A549 (cell line): Measurements from ENCODE around the gene MAP3K21. TPM values are rescaled to one million over a fixed set of nuclear protein-coding genes. Genes with fewer than 3 reads are reported as not detected.
A peak's percentile ranks its signal among the peaks of the same experiment; 100 is the strongest.

ENCODE experiments used
- ATAC-seq, 2 experiments: fragments of 200-7000 bp in 1 of 2; fragments of >200 bp in 1 of 2; cut with Nextera tagmentation in 1 of 2; cut with Tn5 transposase in 1 of 2; 3 replicates each; pipeline versions ENCODE4 v1.8.0 to v1.9.1; 2018 to 2020; ENCODE audit warnings: mild to moderate bottlenecking in 1 of 2, moderate library complexity in 1 of 2
- CTCF ChIA-PET: fragments of 300-600 bp; sonication (Branson Sonifier 250); formaldehyde crosslinking; extraction: SDS; loops from one replicate; lab custom pipeline; 2021; ENCODE audit warnings: antibody characterized with exemption, inconsistent platforms; lab: Yijun Ruan, JAX
- POLR2A ChIA-PET: fragments of 350-600 bp; formaldehyde crosslinking; extraction: SDS; loops from one replicate; lab custom pipeline; 2021; ENCODE audit warnings: antibody characterized with exemption, inconsistent platforms; lab: Yijun Ruan, JAX
- DNase-seq, 2 experiments: peaks; one replicate each; pipeline versions ENCODE4 v3.0.0 to v3.0.0-alpha.2; 2011 to 2016; ENCODE audit warnings: low read depth in 1 of 2, low spot score in 1 of 2
- FAIRE-seq: peaks from 2 replicates; lab custom pipeline; 2011; peaks lifted over from hg19 to GRCh38; lab: Jason Lieb, UNC
- H3K27ac ChIP-seq, 2 experiments: fragments of >200 bp; sonication (Bioruptor Twin); formaldehyde crosslinking; 3 replicates each; pipeline ENCODE4 v1.5.1; 2016 to 2017
- H3K4me1 ChIP-seq: fragments of >200 bp; sonication (Bioruptor Twin); formaldehyde crosslinking; 3 replicates; pipeline ENCODE4 v1.6.1; 2016
- H3K4me2 ChIP-seq: fragments of >200 bp; sonication (Bioruptor Twin); formaldehyde crosslinking; 3 replicates; pipeline ENCODE4 v1.6.1; 2016
- H3K4me3 ChIP-seq: fragments of >200 bp; sonication (Bioruptor Twin); formaldehyde crosslinking; 3 replicates; pipeline ENCODE4 v1.5.1; 2016
- H3K9me3 ChIP-seq: fragments of >200 bp; sonication (Bioruptor Twin); formaldehyde crosslinking; 3 replicates; pipeline ENCODE4 v1.6.1; 2016
- BCL3 ChIP-seq: fragments of >200 bp; sonication (Bioruptor Twin); formaldehyde crosslinking; IDR thresholded peaks from 3 replicates; pipeline ENCODE4 v1.6.1; 2016
- CBX2 ChIP-seq: fragments of 200-600 bp; sonication (generic); IDR thresholded peaks from 2 replicates; pipeline ENCODE4 v1.6.1; 2016; ENCODE audit warnings: low read depth, mild to moderate bottlenecking, borderline replicate concordance
- CEBPB ChIP-seq, 2 experiments: fragments of >200 bp in 1 of 2; sonication (Bioruptor Twin) in 1 of 2; formaldehyde crosslinking in 1 of 2; IDR thresholded peaks; 2 replicates each; pipeline ENCODE4 v1.6.1; 2012 to 2016
- CTCF ChIP-seq: fragments of >200 bp; sonication (Bioruptor Twin); formaldehyde crosslinking; IDR thresholded peaks from 3 replicates; pipeline ENCODE4 v1.5.1; 2016
- ELK1 ChIP-seq: fragments of 150-350 bp; IDR thresholded peaks from 2 replicates; pipeline ENCODE4 v1.6.1; 2014; ENCODE audit warnings: low read depth, mild to moderate bottlenecking, low read length
- ESRRA ChIP-seq: fragments of 150-350 bp; IDR thresholded peaks from 2 replicates; pipeline ENCODE4 v1.6.1; 2014; ENCODE audit warnings: mild to moderate bottlenecking, low read length, borderline replicate concordance
- FOSB ChIP-seq: fragments of 250-450 bp; sonication (Bioruptor Pico); IDR thresholded peaks from 2 replicates; pipeline ENCODE4 v1.5.0; 2020; ENCODE audit warnings: mild to moderate bottlenecking, moderate library complexity
- FOSL2 ChIP-seq, 2 experiments: fragments of 450-650 bp in 1 of 2; fragments of >200 bp in 1 of 2; sonication (Bioruptor Twin) in 1 of 2; formaldehyde crosslinking; IDR thresholded peaks; 2 replicates each; pipeline versions ENCODE4 v1.5.0 to v1.6.1; 2016 to 2020; ENCODE audit warnings: mild to moderate bottlenecking in 1 of 2, moderate library complexity in 1 of 2
- HDAC2 ChIP-seq: fragments of 200-600 bp; sonication (generic); IDR thresholded peaks from 2 replicates; pipeline ENCODE4 v1.6.1; 2016
- HES2 ChIP-seq: fragments of >200 bp; sonication (Bioruptor Twin); formaldehyde crosslinking; IDR thresholded peaks from 2 replicates; pipeline ENCODE4 v1.6.1; 2016
- HEYL ChIP-seq: fragments of 250-450 bp; sonication (Bioruptor Pico); IDR thresholded peaks from 2 replicates; pipeline ENCODE4 v1.8.0; 2021; ENCODE audit warnings: mild to moderate bottlenecking, moderate library complexity
- HOXA7 ChIP-seq: fragments of 250-450 bp; sonication (Bioruptor Pico); IDR thresholded peaks from 2 replicates; pipeline ENCODE4 v1.5.0; 2020; ENCODE audit warnings: mild to moderate bottlenecking, moderate library complexity
- HOXB13 ChIP-seq: fragments of 250-450 bp; sonication (Bioruptor Pico); IDR thresholded peaks from 2 replicates; pipeline ENCODE4 v1.5.0; 2020; ENCODE audit warnings: low read depth, mild to moderate bottlenecking, moderate library complexity
- JUN ChIP-seq, 2 experiments: fragments of >200 bp; sonication (Bioruptor Twin); formaldehyde crosslinking; IDR thresholded peaks; 2 replicates in 1 of 2; 3 replicates in 1 of 2; pipeline ENCODE4 v1.6.1; 2016 to 2017
- KDM5A ChIP-seq: fragments of 200-600 bp; sonication (generic); IDR thresholded peaks from 2 replicates; pipeline ENCODE4 v1.6.1; 2016; ENCODE audit warnings: antibody characterized with exemption, mild to moderate bottlenecking
- MAFK ChIP-seq: fragments of 450-650 bp; IDR thresholded peaks from 2 replicates; pipeline ENCODE4 v1.6.1; 2014; ENCODE audit not compliant: partially characterized antibody
- MAZ ChIP-seq: fragments of 150-350 bp; IDR thresholded peaks from 2 replicates; pipeline ENCODE4 v1.6.1; 2014; ENCODE audit warnings: antibody characterized with exemption, low read depth, low read length, borderline replicate concordance
- NFE2L2 ChIP-seq: fragments of 150-350 bp; conservative IDR thresholded peaks from 2 replicates; pipeline ENCODE4 v1.6.1; 2014; ENCODE audit warnings: low read length
- NPAS2 ChIP-seq: fragments of 250-450 bp; sonication (Bioruptor Pico); IDR thresholded peaks from 2 replicates; pipeline ENCODE4 v1.8.0; 2022; ENCODE audit warnings: mild to moderate bottlenecking, moderate library complexity, borderline replicate concordance
- NR3C1 ChIP-seq: fragments of >200 bp; sonication (Bioruptor Twin); formaldehyde crosslinking; IDR thresholded peaks from 3 replicates; pipeline ENCODE4 v1.6.1; 2017
- PBX3 ChIP-seq: IDR thresholded peaks from 2 replicates; pipeline ENCODE4 v1.6.1; 2012
- PHF8 ChIP-seq: fragments of 200-600 bp; sonication (generic); IDR thresholded peaks from 2 replicates; pipeline ENCODE4 v1.6.1; 2016; ENCODE audit warnings: low read depth, mild to moderate bottlenecking, antibody characterized with exemption, moderate library complexity, borderline replicate concordance
- POLR2A ChIP-seq: IDR thresholded peaks from 2 replicates; pipeline ENCODE4 v1.6.1; 2012; ENCODE audit warnings: mild to moderate bottlenecking, low read length
- POLR2AphosphoS2 ChIP-seq: conservative IDR thresholded peaks from 2 replicates; pipeline ENCODE4 v1.6.1; 2012; ENCODE audit warnings: low read length, improper control_type of control experiment, inconsistent platforms
- SMC3 ChIP-seq: fragments of >200 bp; sonication (Bioruptor Twin); formaldehyde crosslinking; IDR thresholded peaks from 3 replicates; pipeline ENCODE4 v1.6.1; 2018; ENCODE audit warnings: inconsistent platforms
- SREBF2 ChIP-seq: fragments of 450-650 bp; IDR thresholded peaks from 2 replicates; pipeline ENCODE4 v1.6.1; 2014; ENCODE audit warnings: mild to moderate bottlenecking, moderate library complexity
- TFCP2L1 ChIP-seq: fragments of 250-450 bp; sonication (Bioruptor Pico); IDR thresholded peaks from 2 replicates; pipeline ENCODE4 v1.5.0; 2021; ENCODE audit warnings: mild to moderate bottlenecking
- TP53 ChIP-seq: fragments of 250-450 bp; sonication (Bioruptor Pico); IDR thresholded peaks from 2 replicates; pipeline ENCODE4 v1.5.0; 2021; ENCODE audit warnings: mild to moderate bottlenecking, moderate library complexity
- WGBS: methylation state at CpG from one replicate; pipeline ENCODE4 v1.1.6; 2017; ENCODE audit errors: missing lambda C conversion rate; 5-methylcytosine and 5-hydroxymethylcytosine counted together
- polyA plus RNA-seq, 4 experiments: library from polyadenylated mRNA; depleted of rRNA in 3 of 4; stranded (reverse); fragments of >200 nt; fragmentation: RNase III in 1 of 4; extraction: RNeasy Plus Mini Kit Qiagen cat#74134 plus additional on column Dnase treatment in 1 of 4; gene quantifications; 2 replicates in 3 of 4; 3 replicates in 1 of 4; pipeline ENCODE4 v1.2.3, GENCODE V29; 2011 to 2017

MAP3K21 gene
- polyA plus RNA-seq, 2 of the 4 experiments (the other 2 are of a cell fraction): 14.4 to 26.9 TPM

GRCh38 chr1:233349137-233349536, 21.6 kb downstream of the MAP3K21 start:
- H3K4me1 ChIP-seq: peaks cover 13% of the 10 kb centered on the region; the same call in 2 of the 3 replicates
- DNase-seq (no peak), FAIRE-seq (peak; percentile 76), ATAC-seq (no peak)
- ChIA-PET CTCF (no interaction called here), POLR2A (no interaction called here)
- H3K4me2 ChIP-seq: no peak overlapping the region
- H3K9me3 ChIP-seq: no peaks in the 10 kb centered on the region
- 94% methylated on average over 5 of the region's 5 CpGs for WGBS
- H3K27ac ChIP-seq: no peak overlapping the region
- no peak overlapping the region for H3K4me3 ChIP-seq
- TF ChIP-seq MAZ: no peak
- TF ChIP-seq POLR2AphosphoS2: no peak
- TF ChIP-seq NPAS2 (CRISPR knock-in tag): no peak
- no peak for TF ChIP-seq ESRRA
- TF ChIP-seq BCL3: no peak
- no peak for TF ChIP-seq HEYL (CRISPR knock-in tag)
- no peak for TF ChIP-seq PHF8
- TF ChIP-seq NR3C1: no peak
- TF ChIP-seq HOXB13 (CRISPR knock-in tag): no peak
- no peak for TF ChIP-seq SMC3
- no peak for TF ChIP-seq HDAC2
- TF ChIP-seq KDM5A: no peak
- TF ChIP-seq TP53 (CRISPR knock-in tag): no peak
- no peak for TF ChIP-seq CEBPB (IDR thresholded peaks at IDR 0.05)

GRCh38 chr1:233354983-233355382, 27.5 kb downstream of the MAP3K21 start:
- ATAC-seq (no peak), FAIRE-seq (no peak), DNase-seq (no peak)
- POLR2A ChIA-PET: no interaction called here
- H3K4me1 ChIP-seq: peaks cover 32% of the 10 kb centered on the region
- no peak overlapping the region for H3K4me3 ChIP-seq
- CTCF ChIA-PET: interaction anchor here (1.2 to 1.4 kb wide), 2 partner anchors 9 to 13 kb away, joined by 3 to 4 read pairs; no protein-coding TSS in a partner anchor
- no peak overlapping the region for H3K27ac ChIP-seq
- H3K4me2 ChIP-seq: no peak overlapping the region
- no peaks in the 10 kb centered on the region for H3K9me3 ChIP-seq
- TF ChIP-seq PBX3: no peak
- TF ChIP-seq HEYL (CRISPR knock-in tag): no peak
- no peak for TF ChIP-seq HES2
- no peak for TF ChIP-seq KDM5A
- no peak for TF ChIP-seq FOSB (CRISPR knock-in tag)
- TF ChIP-seq CTCF: no peak
- TF ChIP-seq FOSL2 (IDR thresholded peaks at IDR 0.05): no peak
- TF ChIP-seq FOSL2 (CRISPR knock-in tag; IDR thresholded peaks at IDR 0.05): no peak
- no peak for TF ChIP-seq SREBF2
- no peak for TF ChIP-seq NFE2L2
- no peak for TF ChIP-seq TFCP2L1
- TF ChIP-seq PHF8: no peak
- TF ChIP-seq CBX2: no peak
- no peak for TF ChIP-seq POLR2A
- no peak for TF ChIP-seq HOXA7 (CRISPR knock-in tag)
- TF ChIP-seq MAZ: no peak
- TF ChIP-seq JUN (IDR thresholded peaks at IDR 0.05): no peak
- no peak for TF ChIP-seq ELK1
- no peak for TF ChIP-seq MAFK
